Thyroid gland (tissue), 4 donors: Measurements from ENCODE around the gene SCN3B.

Source experiments
- CTCF ChIP-seq, 6 experiments: fragments of 200-600 bp in 3 of 6; fragments of 450-650 bp in 3 of 6; sonication (generic) in 3 of 6; IDR thresholded peaks; one replicate each; pipeline ENCODE4 v1.5.1; 2016 to 2019; ENCODE audit warnings: antibody characterized with exemption in 6 of 6, mild to moderate bottlenecking in 2 of 6, inconsistent platforms in 1 of 6, moderate library complexity in 1 of 6
- POLR2A ChIP-seq, 2 donors: fragments of 450-650 bp; IDR thresholded peaks; one replicate each; pipeline ENCODE4 v1.6.1; 2017; ENCODE audit warnings: antibody characterized with exemption in 2 of 2, mild to moderate bottlenecking in 2 of 2, moderate library complexity in 1 of 2

- TF ChIP-seq CTCF (IDR thresholded peaks at IDR 0.05) = no peak
- TF ChIP-seq POLR2A (IDR thresholded peaks at IDR 0.05) = no peak
Measured at GRCh38 chr11:123587559-123587958, 66.9 kb downstream of the SCN3B start.
